Kidney epithelial cell (primary cell): ENCODE results near the gene SPAG16. TPM values are rescaled to one million over a fixed set of nuclear protein-coding genes. Genes with fewer than 3 reads are reported as not detected.

Experiments used
- DNase-seq: peaks from one replicate; pipeline ENCODE4 v3.0.0-alpha.2; 2010; ENCODE audit warnings: low read depth
- H3K27me3 ChIP-seq: 2 replicates; pipeline ENCODE4 v1.6.0; 2011; ENCODE audit warnings: low read length; ENCODE audit not compliant: control insufficient read depth, insufficient read depth
- H3K36me3 ChIP-seq: 2 replicates; pipeline ENCODE4 v1.5.1; 2011; ENCODE audit warnings: low read length; ENCODE audit not compliant: control insufficient read depth, insufficient read depth
- H3K4me3 ChIP-seq: 2 replicates; pipeline ENCODE4 v1.5.1; 2011; ENCODE audit warnings: low read depth, mild to moderate bottlenecking, control low read depth, low read length
- total RNA-seq: library from RNA; depleted of rRNA; stranded (reverse); fragments of >200 nt; gene quantifications from 2 replicates; pipeline ENCODE4 v1.2.3, GENCODE V29; 2015
- TF ChIP-seq, protein P1 (sequence below): IDR thresholded peaks from 2 replicates; pipeline ENCODE4 v1.5.1; 2011; ENCODE audit warnings: mild to moderate bottlenecking, moderate library complexity, low read length, control low read depth, inconsistent platforms; ENCODE audit not compliant: insufficient read depth, poor library complexity, severe bottlenecking

SPAG16 gene
- total RNA-seq, 1 donor from 2014 or later: 16.1 TPM

DNA sequence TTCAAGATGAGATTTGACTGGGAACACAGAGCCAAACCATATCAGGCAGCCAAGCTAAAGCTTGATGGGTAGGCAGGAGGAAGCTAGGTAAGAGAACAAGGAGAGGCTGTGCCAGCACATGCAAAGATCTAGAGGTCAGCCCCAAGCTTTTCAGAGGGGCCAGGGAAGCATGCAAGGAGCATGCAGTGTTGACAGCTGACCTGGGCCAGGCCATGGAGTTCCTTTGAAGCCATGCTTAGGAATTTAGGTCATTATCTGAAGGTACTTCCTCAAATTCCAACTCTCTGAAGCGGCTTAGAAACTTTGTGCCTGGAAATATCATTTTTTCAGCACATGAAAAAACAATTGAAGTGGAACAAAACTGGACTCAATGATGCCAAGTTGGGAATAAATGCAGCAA lies 130.8 kb downstream of the SPAG16 start:
- TF ChIP-seq, protein P1, sequence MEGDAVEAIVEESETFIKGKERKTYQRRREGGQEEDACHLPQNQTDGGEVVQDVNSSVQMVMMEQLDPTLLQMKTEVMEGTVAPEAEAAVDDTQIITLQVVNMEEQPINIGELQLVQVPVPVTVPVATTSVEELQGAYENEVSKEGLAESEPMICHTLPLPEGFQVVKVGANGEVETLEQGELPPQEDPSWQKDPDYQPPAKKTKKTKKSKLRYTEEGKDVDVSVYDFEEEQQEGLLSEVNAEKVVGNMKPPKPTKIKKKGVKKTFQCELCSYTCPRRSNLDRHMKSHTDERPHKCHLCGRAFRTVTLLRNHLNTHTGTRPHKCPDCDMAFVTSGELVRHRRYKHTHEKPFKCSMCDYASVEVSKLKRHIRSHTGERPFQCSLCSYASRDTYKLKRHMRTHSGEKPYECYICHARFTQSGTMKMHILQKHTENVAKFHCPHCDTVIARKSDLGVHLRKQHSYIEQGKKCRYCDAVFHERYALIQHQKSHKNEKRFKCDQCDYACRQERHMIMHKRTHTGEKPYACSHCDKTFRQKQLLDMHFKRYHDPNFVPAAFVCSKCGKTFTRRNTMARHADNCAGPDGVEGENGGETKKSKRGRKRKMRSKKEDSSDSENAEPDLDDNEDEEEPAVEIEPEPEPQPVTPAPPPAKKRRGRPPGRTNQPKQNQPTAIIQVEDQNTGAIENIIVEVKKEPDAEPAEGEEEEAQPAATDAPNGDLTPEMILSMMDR: no peak

DNA sequence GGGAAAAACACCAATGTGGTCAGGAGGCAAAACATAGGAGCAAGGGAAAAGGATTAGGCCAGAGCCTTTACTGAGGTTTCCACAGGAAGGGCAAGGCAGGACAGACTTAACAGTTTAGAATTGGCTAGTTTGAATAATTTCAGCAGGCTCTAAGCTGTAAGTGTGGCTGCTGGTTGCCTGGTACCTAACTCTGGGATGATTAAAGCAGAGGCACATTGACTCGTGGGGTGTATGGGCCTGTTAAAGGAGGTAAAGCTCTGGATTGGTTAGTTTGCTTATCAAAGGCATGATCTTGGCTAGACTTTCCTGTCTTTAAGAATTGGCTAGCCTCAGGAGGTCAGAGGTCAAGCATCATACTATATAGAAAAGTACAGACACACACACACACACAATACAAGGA lies 132.6 kb downstream of the SPAG16 start:
- no peak for DNase-seq
- no peak overlapping the region for H3K4me3 ChIP-seq
- H3K36me3 ChIP-seq: no peaks in the 10 kb centered on the region
- H3K27me3 ChIP-seq: no peaks in the 10 kb centered on the region
- TF ChIP-seq, protein P1: no peak

More for the DNA sequence above, 130.8 kb downstream of the SPAG16 start:
- H3K4me3 ChIP-seq: no peak overlapping the region
- H3K36me3 ChIP-seq: no peaks in the 10 kb centered on the region
- no peak for DNase-seq
- H3K27me3 ChIP-seq: no peaks in the 10 kb centered on the region

DNA sequence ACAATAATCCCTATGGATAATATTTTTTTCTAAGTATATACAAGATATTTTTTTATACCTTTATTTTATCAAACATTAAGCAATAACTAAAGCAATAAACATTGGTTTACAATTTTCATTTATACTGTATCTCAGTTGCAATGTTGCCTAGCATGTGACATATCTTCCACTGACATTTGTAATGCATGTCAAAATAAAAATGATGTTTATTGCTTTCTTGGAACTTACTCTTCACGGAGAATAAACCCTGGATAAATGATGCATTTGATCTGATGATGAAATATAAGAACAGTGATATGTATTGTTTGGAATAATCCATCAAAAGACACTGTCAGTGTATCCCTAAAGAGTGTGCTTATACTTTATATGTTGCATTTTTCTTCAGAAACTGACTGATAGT lies 135.7 kb downstream of the SPAG16 start:
- Histone ChIP-seq H3K4me3 (no peak overlapping the region), H3K27me3 (no peaks in the 10 kb centered on the region), H3K36me3 (no peaks in the 10 kb centered on the region)
- DNase-seq: no peak
- TF ChIP-seq, protein P1: no peak

DNA sequence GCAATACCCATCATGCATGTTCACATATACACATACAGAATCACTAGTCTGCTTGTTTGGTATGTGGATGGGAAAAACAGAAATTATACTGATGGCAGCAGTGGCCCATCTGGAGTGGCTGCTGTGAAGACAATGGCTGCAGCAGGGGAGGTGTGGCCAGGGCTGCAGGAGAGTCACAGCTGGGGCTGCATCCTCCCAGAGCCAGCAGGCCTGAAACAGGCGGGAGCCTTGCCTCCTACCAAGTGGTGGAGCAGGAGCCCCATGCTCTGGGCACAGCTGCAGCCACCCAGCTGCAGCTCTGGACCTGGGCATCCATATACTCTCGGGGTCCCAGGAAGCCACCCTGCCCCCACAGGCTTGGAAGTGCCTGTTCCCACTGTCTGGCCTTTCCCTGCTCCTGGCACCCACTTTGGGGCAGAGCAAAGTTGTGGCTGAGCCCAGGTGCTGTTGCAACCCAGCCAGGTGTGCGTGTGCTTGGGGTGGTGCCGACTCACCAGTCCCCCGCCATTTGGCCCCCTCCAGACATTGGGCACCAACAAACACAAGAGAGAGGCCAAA lies 136.6 kb downstream of the SPAG16 start:
- Histone ChIP-seq H3K4me3 (no peak overlapping the region), H3K36me3 (no peaks in the 10 kb centered on the region), H3K27me3 (no peaks in the 10 kb centered on the region)
- TF ChIP-seq, protein P1: no peak
- no peak for DNase-seq

DNA sequence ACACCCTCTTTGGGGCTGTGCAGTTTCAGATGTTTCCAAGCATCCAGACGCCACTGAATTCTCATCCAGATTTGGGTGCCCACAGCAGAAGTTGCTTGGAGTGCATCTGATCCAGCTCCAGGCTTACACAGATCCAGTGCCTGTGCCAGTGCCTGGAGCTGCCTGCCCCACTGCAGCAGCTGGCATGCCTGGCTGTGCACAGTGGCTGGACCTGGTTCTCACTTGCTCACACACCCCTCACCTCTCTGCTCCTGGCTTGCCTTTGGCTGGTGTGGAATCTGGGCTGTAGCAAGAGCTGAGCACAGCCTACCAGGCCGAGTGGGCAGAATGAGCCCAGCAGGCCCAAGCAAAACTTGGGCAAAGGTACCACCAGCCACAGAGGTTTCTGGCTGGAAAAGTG lies 137.9 kb downstream of the SPAG16 start:
- TF ChIP-seq, protein P1: no peak
- no peak for DNase-seq
- Histone ChIP-seq H3K36me3 (no peaks in the 10 kb centered on the region), H3K4me3 (no peak overlapping the region), H3K27me3 (no peaks in the 10 kb centered on the region)

DNA sequence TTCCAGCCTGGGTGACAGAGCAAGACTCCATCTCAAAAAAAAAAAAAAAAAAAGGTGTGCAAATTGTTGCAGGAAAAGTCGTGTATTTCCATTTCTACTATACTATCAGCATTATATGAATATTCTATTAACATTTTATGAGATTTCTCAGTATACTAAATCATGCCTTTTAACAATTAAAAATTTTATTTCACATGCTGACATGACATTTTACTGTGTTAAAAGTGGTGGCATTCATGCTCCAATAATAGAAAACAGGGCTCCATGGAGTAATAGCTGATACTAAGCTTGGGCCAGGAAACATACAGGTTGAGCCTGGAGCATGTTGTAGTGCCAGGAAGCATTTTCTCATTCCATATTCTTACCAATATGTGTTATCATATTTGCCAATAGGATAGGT lies 141.4 kb downstream of the SPAG16 start:
- Histone ChIP-seq H3K27me3 (no peaks in the 10 kb centered on the region), H3K4me3 (no peak overlapping the region), H3K36me3 (no peaks in the 10 kb centered on the region)
- no peak for DNase-seq
- TF ChIP-seq, protein P1: no peak
